ENCODE data around the gene HGD.
"Not testable (repeated sequence)": the region's sequence is repeated elsewhere in the genome, so short reads cannot be mapped to it uniquely, and the experiment has no call there.

The HGD gene

GRCh38 chr3:120680193-120680894 is 1.7 kb downstream of the HGD start:
- no peak for DNase-seq

GRCh38 chr3:120678984-120679383 is 3.1 kb downstream of the HGD start:
- no peak for DNase-seq

GRCh38 chr3:120678331-120678947 is 3.6 kb downstream of the HGD start:
- DNase-seq: peak in 35 of 51 donors; percentile 2 to 81 (median 35)

- DNase-seq: not testable (repeated sequence)
These were observed 4.8 kb downstream of the HGD start for GRCh38 chr3:120677193-120677592.

GRCh38 chr3:120673116-120673515 is 8.9 kb downstream of the HGD start:
- peak in 12 of 51 donors; percentile 1 to 41 (median 10) for DNase-seq

- DNase-seq: no peak
These were observed 11.5 kb downstream of the HGD start for GRCh38 chr3:120670576-120670975.

GRCh38 chr3:120664926-120665325 is 17.1 kb downstream of the HGD start:
- no peak for DNase-seq

- DNase-seq: no peak
These were observed 20.1 kb downstream of the HGD start for GRCh38 chr3:120661945-120662344.

GRCh38 chr3:120661106-120661905 is 20.7 kb downstream of the HGD start:
- no peak for DNase-seq

- no peak for DNase-seq
These were observed 22.2 kb downstream of the HGD start for GRCh38 chr3:120659834-120660233.

- no peak for DNase-seq
These were observed 22.8 kb downstream of the HGD start for GRCh38 chr3:120659285-120659684.

GRCh38 chr3:120652896-120653545 is 29.0 kb downstream of the HGD start:
- DNase-seq: peak in 1 of 51 donors; percentile 16

GRCh38 chr3:120652281-120652680 is 29.8 kb downstream of the HGD start:
- no peak for DNase-seq

GRCh38 chr3:120650311-120650710 is 31.7 kb downstream of the HGD start:
- no peak for DNase-seq

- DNase-seq: no peak
These were observed 32.2 kb downstream of the HGD start for GRCh38 chr3:120649830-120650233.

- no peak for DNase-seq
These were observed 33.7 kb downstream of the HGD start for GRCh38 chr3:120648290-120648689.

GRCh38 chr3:120646771-120647432 is 35.1 kb downstream of the HGD start:
- peak in 1 of 51 donors; percentile 34 for DNase-seq

- peak in 1 of 51 donors; percentile 49 for DNase-seq
These were observed 36.8 kb downstream of the HGD start for GRCh38 chr3:120645083-120645845.

GRCh38 chr3:120642368-120642948 is 39.6 kb downstream of the HGD start:
- no peak for DNase-seq

GRCh38 chr3:120641696-120642246 is 40.3 kb downstream of the HGD start:
- DNase-seq: no peak
